GM12873 (cell line): ENCODE results near the gene HOXA9.

Experiments used
- TF ChIP-seq, protein P1 (sequence below): IDR thresholded peaks from 2 replicates; pipeline ENCODE4 v1.5.1; 2012; ENCODE audit warnings: low read depth, mild to moderate bottlenecking, moderate library complexity, low read length, control low read depth; ENCODE audit not compliant: insufficient read depth; ENCODE audit errors: missing control alignments

The HOXA9 gene

DNA sequence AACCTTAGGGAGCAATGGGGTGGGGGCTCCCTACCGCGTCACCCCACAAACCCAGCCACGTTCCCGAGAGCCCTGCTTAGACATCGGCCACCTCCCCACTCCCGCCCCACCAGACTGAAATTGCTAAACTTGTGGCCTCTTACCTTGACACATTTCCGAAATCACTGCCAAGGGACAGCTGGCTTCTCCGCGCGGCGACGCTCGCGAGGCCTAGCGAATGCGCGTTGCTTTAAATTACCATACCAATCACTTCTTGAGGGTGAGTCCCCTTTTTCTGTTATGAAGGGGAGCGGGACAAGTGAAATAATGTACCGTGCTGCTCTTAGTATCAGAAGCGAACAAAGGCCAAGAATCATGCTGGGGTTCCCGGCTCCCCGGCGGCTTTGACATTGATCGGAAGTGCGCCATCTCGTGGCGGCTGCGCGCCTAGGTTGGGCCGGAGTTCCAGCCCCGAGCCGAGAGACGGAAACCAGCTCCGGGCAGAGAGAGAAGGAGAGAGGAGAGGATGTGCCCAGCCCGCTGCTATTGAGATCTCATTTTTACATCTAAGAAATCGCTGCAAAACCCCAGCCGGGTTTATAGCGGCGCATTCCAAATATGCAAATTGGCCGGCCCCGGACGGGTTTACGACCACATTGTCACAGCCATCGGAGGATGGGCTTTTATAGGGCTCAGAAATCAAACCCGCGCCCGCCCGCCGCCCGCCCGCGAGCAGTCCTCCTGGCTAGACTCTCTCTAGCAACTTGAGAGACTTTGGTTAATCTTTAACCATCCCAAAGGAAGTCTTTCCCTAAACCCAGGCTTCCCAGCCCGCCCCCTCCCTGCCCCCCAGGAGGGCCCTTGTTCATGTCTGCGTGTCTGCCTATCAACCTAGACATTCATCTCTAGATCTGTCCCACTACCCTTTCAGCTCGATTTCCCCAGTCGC is 14.4 kb upstream of the HOXA9 start:
- TF ChIP-seq, protein P1, sequence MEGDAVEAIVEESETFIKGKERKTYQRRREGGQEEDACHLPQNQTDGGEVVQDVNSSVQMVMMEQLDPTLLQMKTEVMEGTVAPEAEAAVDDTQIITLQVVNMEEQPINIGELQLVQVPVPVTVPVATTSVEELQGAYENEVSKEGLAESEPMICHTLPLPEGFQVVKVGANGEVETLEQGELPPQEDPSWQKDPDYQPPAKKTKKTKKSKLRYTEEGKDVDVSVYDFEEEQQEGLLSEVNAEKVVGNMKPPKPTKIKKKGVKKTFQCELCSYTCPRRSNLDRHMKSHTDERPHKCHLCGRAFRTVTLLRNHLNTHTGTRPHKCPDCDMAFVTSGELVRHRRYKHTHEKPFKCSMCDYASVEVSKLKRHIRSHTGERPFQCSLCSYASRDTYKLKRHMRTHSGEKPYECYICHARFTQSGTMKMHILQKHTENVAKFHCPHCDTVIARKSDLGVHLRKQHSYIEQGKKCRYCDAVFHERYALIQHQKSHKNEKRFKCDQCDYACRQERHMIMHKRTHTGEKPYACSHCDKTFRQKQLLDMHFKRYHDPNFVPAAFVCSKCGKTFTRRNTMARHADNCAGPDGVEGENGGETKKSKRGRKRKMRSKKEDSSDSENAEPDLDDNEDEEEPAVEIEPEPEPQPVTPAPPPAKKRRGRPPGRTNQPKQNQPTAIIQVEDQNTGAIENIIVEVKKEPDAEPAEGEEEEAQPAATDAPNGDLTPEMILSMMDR = peak; percentile 63

DNA sequence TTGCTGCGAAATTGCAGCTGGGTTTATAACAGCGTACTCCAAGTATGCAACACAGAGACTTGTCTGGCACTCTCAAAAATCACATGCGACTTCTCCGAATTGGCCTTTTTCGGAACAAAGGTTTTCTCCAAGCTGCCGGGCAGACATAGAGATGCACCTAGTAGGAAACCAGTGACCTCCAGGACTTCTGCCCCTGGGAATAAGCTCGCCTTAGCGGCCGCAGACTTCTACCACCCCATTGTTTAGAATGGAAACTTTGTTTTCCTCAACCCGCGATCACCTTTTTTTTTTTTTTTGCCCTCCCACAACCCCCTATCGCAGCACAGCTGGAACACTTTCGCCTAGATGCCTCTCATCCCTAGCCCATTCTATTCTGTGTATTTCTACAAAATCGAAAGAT is 13.7 kb upstream of the HOXA9 start:
- TF ChIP-seq, protein P1 = no peak

DNA sequence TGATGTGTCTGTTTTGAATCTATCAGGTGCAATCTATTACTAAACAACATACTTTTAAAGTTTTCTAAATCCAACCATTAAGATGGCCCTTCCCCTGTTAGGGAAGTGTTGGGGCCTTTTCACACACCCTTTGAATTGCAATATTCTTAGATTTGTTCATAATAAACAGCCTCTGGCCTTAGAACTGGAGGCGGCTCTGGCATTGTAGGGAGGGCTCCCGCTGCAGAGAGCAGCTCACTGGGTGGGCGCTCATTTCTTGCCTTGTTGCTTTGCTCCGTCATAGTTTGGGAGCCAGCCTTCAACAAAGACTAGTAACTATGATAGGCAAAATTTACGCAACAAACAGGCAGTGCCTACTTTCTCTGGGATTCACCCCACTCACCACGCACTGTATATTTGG is 13.0 kb upstream of the HOXA9 start:
- TF ChIP-seq, protein P1 = no peak

DNA sequence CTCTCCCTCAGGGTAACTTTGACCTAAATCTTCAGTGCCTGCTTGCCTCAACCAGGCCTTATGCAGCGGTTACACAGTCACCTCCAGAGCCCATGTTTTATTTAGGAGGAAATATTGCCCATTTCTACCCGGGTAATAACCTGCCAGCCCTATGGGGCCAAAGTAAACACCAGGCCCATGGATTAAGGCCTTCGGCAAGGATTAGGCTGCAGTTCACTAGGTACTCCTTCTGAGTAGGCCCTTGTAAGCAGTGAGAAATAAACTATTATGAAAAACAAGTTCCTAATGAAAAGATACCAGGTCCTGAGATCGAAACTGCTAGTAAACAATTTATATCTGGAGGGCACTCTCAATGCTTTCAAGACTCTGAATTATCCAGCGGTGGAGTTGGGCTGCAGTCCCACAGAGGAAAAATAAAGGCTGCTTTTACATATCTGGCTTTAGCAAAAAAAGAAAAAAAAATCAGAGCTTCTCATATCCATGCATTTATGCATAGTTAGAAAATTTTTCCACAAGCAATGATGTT is 12.5 kb upstream of the HOXA9 start:
- TF ChIP-seq, protein P1 = no peak

DNA sequence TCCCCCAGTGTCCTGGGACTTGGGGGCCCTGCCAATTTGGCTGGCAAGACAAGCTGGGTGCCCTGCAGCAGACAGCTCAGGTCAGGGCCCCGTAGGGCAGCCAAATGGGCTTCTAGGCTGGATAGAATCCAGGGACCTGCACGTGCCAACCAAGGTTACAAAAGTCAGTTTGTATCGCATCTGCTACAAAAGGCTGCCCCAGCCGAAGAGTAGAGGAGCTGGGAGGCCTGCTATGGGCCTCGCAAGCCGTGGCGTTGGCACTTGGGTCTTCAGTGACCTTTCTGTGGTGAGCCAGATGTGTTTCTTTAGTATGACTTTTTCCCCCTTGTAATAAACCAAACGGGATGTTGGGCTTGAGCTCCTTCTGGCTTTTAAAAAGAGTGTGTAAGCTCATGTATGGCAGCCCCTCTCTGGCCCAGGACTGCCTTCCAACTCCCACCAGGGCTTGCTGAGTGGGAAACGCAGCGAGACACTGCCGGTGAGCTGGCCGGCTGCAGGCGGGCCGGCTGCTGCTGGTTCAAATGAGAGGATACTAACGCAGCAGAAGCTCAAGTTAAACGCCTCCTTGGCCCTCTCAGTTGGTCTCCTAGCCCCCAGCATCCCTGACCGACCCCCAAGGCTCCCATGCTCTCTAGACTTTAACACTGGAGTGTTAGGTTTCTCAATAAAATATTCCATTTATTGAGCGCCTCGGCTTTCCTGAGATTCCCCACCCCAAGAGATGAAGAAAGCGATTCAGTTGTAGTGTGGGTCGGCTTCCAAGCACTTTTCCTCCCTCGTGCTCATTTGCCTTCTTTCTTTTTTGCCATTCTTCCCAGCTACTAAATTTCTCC is 11.8 kb upstream of the HOXA9 start:
- TF ChIP-seq, protein P1 = no peak

DNA sequence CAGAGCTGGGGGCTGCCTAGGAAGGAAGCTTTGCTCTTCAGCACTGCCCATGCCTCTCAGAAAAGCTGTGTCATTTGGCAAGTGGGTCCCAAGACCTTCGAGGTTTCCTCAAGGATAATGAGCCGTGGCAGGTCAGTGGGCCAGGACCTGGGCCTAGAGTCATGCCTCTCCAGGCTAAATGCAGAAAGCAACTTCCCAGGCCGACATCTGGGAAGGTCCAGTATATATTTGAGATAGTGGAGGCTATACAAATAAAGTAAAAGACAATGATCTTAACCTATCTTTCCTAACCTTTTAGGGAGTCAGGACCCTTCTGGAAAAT is 11.1 kb upstream of the HOXA9 start:
- TF ChIP-seq, protein P1 = no peak
